Endodermal cell (in vitro differentiated cells): Measurements from ENCODE around the gene COASY. TPM values are rescaled to one million over a fixed set of nuclear protein-coding genes. Genes with fewer than 3 reads are reported as not detected.
A peak's percentile ranks its signal among the peaks of the same experiment; 100 is the strongest.
"Not testable (repeated sequence)": the region's sequence is repeated elsewhere in the genome, so short reads cannot be mapped to it uniquely, and the experiment has no call there.

ENCODE experiments used
- DNase-seq: peaks from one replicate; pipeline ENCODE4 v3.0.0-alpha.2; 2017
- H3K27ac ChIP-seq: 2 replicates; pipeline ENCODE4 v1.5.1; 2013; ENCODE audit warnings: mild to moderate bottlenecking, low read depth, low read length, moderate library complexity
- H3K27me3 ChIP-seq: 2 replicates; pipeline ENCODE4 v1.6.1; 2013; ENCODE audit warnings: mild to moderate bottlenecking, low read length, moderate library complexity; ENCODE audit not compliant: insufficient read depth, control insufficient read depth, poor library complexity, severe bottlenecking
- H3K36me3 ChIP-seq: 2 replicates; pipeline ENCODE4 v1.7.0; 2013; ENCODE audit warnings: mild to moderate bottlenecking, low read length, moderate library complexity; ENCODE audit not compliant: control insufficient read depth, insufficient read depth
- H3K4me1 ChIP-seq: one replicate; pipeline ENCODE4 v1.7.0; 2013; ENCODE audit warnings: low read length; ENCODE audit not compliant: control insufficient read depth, insufficient read depth
- H3K4me3 ChIP-seq: 2 replicates; pipeline ENCODE4 v1.5.1; 2013; ENCODE audit warnings: mild to moderate bottlenecking, low read length, moderate library complexity
- H3K9ac ChIP-seq: 2 replicates; pipeline ENCODE4 v1.6.1; 2013; ENCODE audit warnings: mild to moderate bottlenecking, low read length, moderate library complexity; ENCODE audit not compliant: poor library complexity, severe bottlenecking; ENCODE audit errors: extremely low read depth
- H3K9me3 ChIP-seq: 2 replicates; pipeline ENCODE4 v1.6.1; 2013; ENCODE audit warnings: mild to moderate bottlenecking, low read length, moderate library complexity; ENCODE audit not compliant: control insufficient read depth
- H3K27ac Mint-ChIP-seq: 2 replicates; pipeline ENCODE4 v1.8.0; 2020; ENCODE audit warnings: mixed read lengths
- H3K27me3 Mint-ChIP-seq: 2 replicates; pipeline ENCODE4 v1.8.0; 2021; ENCODE audit warnings: mild to moderate bottlenecking, mixed read lengths; ENCODE audit not compliant: insufficient read depth
- H3K36me3 Mint-ChIP-seq: 2 replicates; pipeline ENCODE4 v1.8.0; 2020; ENCODE audit warnings: low read depth, mixed read lengths
- H3K4me1 Mint-ChIP-seq: 2 replicates; pipeline ENCODE4 v1.8.0; 2020; ENCODE audit warnings: mixed read lengths
- H3K4me3 Mint-ChIP-seq: 2 replicates; pipeline ENCODE4 v1.8.0; 2020; ENCODE audit warnings: mild to moderate bottlenecking, moderate library complexity, mixed read lengths
- H3K9me3 Mint-ChIP-seq: 2 replicates; pipeline ENCODE4 v1.8.0; 2020; ENCODE audit warnings: mild to moderate bottlenecking, mixed read lengths
- WGBS, 2 experiments: methylation state at CpG; one replicate each; pipeline versions ENCODE4 v1.1.5 to v1.1.7; 2013; ENCODE audit warnings: missing lambda C conversion rate in 2 of 2, mixed read lengths in 1 of 2; ENCODE audit not compliant: insufficient coverage in 1 of 2, insufficient read length in 1 of 2; 5-methylcytosine and 5-hydroxymethylcytosine counted together
- total RNA-seq, 2 donors: library from RNA; stranded (reverse); fragmentation: NEBNext Ultra II Directional in 1 of 2; extraction: Animal tissue kit (Norgen Biotek cat#: 25700) in 1 of 2; gene quantifications; 2 replicates in 1 of 2; 3 replicates in 1 of 2; pipeline ENCODE4 v1.2.1, GENCODE V29; 2021
- TF ChIP-seq, protein P1 (sequence below): fragments of 200-600 bp; sonication (generic); conservative IDR thresholded peaks from 2 replicates; pipeline ENCODE4 v1.5.0; 2021; ENCODE audit warnings: antibody characterized with exemption, mild to moderate bottlenecking

The COASY gene
- total RNA-seq, 2 donors from 2014 or later: 97.7 to 99.4 TPM

DNA sequence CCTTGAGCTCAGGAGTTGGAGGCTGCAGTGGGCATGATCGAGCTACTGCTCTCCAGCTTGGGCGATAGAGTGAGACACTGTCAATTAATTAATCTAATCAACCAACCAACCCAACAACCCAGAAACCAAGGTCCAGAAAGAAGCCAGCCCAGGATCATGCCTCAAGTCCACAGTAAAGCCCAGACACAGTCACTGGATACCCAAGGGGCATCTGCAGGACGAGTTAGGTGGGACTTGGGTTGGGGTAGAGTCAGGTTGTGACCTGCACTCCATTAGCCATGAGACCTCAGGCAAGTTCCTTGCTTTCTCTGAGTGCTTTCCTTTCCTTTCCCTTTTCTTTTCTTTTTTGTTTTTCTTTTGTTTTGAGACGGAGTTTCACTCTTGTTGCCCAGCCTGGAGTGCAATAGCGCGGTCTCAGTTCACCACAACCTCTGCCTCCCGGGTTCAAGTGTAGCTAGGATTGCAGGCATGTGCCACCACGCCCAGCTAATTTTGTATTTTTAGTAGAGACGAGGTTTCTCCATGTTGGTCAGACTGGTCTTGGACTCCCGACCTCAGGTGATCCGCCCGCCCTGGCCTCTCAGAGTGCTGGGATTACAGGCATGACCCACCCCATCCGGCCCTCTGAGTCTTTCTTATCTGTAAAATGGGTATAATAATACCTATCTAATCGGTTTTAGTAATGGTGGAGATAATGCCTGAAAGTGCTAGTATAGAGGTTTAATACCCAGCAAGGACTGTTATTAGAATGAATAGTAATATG is 12.8 kb upstream of the COASY start:
- TF ChIP-seq, protein P1, sequence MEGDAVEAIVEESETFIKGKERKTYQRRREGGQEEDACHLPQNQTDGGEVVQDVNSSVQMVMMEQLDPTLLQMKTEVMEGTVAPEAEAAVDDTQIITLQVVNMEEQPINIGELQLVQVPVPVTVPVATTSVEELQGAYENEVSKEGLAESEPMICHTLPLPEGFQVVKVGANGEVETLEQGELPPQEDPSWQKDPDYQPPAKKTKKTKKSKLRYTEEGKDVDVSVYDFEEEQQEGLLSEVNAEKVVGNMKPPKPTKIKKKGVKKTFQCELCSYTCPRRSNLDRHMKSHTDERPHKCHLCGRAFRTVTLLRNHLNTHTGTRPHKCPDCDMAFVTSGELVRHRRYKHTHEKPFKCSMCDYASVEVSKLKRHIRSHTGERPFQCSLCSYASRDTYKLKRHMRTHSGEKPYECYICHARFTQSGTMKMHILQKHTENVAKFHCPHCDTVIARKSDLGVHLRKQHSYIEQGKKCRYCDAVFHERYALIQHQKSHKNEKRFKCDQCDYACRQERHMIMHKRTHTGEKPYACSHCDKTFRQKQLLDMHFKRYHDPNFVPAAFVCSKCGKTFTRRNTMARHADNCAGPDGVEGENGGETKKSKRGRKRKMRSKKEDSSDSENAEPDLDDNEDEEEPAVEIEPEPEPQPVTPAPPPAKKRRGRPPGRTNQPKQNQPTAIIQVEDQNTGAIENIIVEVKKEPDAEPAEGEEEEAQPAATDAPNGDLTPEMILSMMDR: no peak
- Histone ChIP-seq H3K4me3 (peak overlapping the region; percentile 62), H3K27me3 (no peaks in the 10 kb centered on the region), H3K9me3 (no peaks in the 10 kb centered on the region), H3K4me1 (no peaks in the 10 kb centered on the region), H3K27ac (no peak overlapping the region), H3K36me3 (no peaks in the 10 kb centered on the region), H3K9ac (peak overlapping the region; percentile 20)
- Mint-ChIP-seq H3K36me3 (peaks cover 8% of the 10 kb centered on the region), H3K4me3 (peak overlapping the region; percentile 45), H3K27me3 (no peaks in the 10 kb centered on the region), H3K4me1 (peaks cover 10% of the 10 kb centered on the region), H3K27ac (no peak overlapping the region), H3K9me3 (no peaks in the 10 kb centered on the region)
- DNase-seq: no peak
- WGBS, 2 experiments: 84 to 98% methylated on average over 7 to 13 of the region's 14 CpGs

DNA sequence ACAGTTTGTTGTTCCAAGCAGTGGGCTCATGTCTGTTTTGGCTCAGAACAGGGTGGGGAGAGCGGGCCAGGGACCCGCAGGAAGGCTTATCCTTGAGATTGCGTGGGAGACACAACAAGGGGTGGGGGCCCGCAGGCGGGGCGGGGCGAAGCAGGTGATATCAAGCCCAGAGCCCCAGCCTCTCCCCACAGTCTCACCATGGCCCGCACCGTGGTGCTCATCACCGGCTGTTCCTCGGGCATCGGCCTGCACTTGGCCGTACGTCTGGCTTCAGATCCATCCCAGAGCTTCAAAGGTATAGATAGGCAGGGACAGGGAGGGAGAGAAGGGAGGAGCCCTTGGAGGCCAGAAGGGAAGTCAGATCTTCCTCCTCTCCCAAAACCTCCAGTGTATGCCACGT is 9.2 kb upstream of the COASY start, which contains the start of gene HSD17B1:
Gene HSD17B1, plus strand, starts transcription at position 188 of the 400 bp plus-strand sequence. Its CDS starts 11 bp downstream, at position 199.
- Histone ChIP-seq H3K4me3 (peak within 1 kb of the TSS; percentile 89), H3K9ac (peak within 1 kb of the TSS; percentile 74)
- H3K4me1 ChIP-seq, H3K9me3 ChIP-seq, H3K27me3 Mint-ChIP-seq, H3K36me3 Mint-ChIP-seq, H3K27me3 ChIP-seq, H3K36me3 ChIP-seq, H3K9me3 Mint-ChIP-seq, H3K27ac ChIP-seq, DNase-seq: not testable (repeated sequence)
- Mint-ChIP-seq H3K4me3 (peak within 1 kb of the TSS; percentile 82), H3K4me1 (peaks cover 17% of the 10 kb centered on the region), H3K27ac (peak within 1 kb of the TSS; percentile 94)
- 93 to 100% methylated on average over 4 to 15 of the region's 15 CpGs for WGBS, 2 experiments

DNA sequence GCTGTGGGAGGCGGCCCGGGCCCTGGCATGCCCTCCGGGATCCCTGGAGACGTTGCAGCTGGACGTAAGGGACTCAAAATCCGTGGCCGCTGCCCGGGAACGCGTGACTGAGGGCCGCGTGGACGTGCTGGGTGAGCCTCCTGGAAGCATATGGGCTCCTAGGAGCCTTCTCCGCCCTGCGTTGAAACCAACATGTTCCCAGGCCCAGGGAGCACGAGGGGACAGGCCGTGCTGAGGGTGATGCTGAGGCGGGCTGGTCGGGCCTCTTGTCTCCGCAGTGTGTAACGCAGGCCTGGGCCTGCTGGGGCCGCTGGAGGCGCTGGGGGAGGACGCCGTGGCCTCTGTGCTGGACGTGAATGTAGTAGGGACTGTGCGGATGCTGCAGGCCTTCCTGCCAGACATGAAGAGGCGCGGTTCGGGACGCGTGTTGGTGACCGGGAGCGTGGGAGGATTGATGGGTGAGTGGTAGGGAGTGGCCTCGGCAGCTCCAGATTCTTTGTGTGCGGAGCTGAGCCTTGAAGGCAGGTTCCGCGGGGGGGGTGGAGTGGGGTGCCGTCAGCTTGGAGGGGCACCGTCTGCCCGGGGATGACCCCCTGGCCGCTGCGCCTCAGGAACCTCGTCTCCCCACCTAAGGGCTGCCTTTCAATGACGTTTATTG is 8.7 kb upstream of the COASY start:
- Mint-ChIP-seq H3K27ac (peak overlapping the region; percentile 78), H3K4me3 (peak overlapping the region; percentile 82), H3K27me3 (no peaks in the 10 kb centered on the region), H3K36me3 (no peaks in the 10 kb centered on the region), H3K9me3 (no peaks in the 10 kb centered on the region), H3K4me1 (peaks cover 17% of the 10 kb centered on the region)
- DNase-seq: peak; percentile 88
- 89 to 93% methylated on average over 30 to 45 of the region's 45 CpGs for WGBS, 2 experiments
- Histone ChIP-seq H3K4me3 (peak overlapping the region; percentile 89), H3K9ac (no peak overlapping the region), H3K4me1 (no peaks in the 10 kb centered on the region), H3K27me3 (no peaks in the 10 kb centered on the region), H3K9me3 (no peaks in the 10 kb centered on the region), H3K36me3 (no peaks in the 10 kb centered on the region), H3K27ac (no peak overlapping the region)
- TF ChIP-seq, protein P1: peak; percentile 38
